ENCODE measurements around the gene SEMA3A.

SEMA3A gene

GRCh38 chr7:83921271-83921940, 273.2 kb downstream of the SEMA3A start:
- no peak for DNase-seq

GRCh38 chr7:83918142-83918541, 276.4 kb downstream of the SEMA3A start:
- DNase-seq = no peak

- no peak for DNase-seq
Measured at GRCh38 chr7:83913174-83913573, 281.4 kb downstream of the SEMA3A start.

- DNase-seq = no peak
Measured at GRCh38 chr7:83908526-83908925, 286.1 kb downstream of the SEMA3A start.

Measured in NCI-H526 (cell line).